HepG2 (cell line): ENCODE data around the gene GKN1. TPM values are rescaled to one million over a fixed set of nuclear protein-coding genes. Genes with fewer than 3 reads are reported as not detected.

Experiments used
- ATAC-seq: fragments of 200-7000 bp; cut with Tn5 transposase; 3 replicates; pipeline ENCODE4 v1.9.1; 2020; ENCODE audit warnings: mild to moderate bottlenecking, moderate library complexity
- BruUV-seq: library from RNA; stranded (reverse); fragments of 400-500 nt; replicated peaks from 2 replicates; lab custom pipeline; 2021; lab: Mats Ljungman, UMichigan
- CTCF ChIA-PET: fragments of 300-600 bp; formaldehyde crosslinking; extraction: SDS; loops from one replicate; lab custom pipeline; 2021; ENCODE audit warnings: low total read pairs, inconsistent platforms, low intra/inter-chr PET ratio; lab: Yijun Ruan, JAX
- POLR2A ChIA-PET: fragments of 350-600 bp; sonication (Branson Sonifier 250); formaldehyde crosslinking; loops from one replicate; lab custom pipeline; 2020; ENCODE audit warnings: antibody characterized with exemption, inconsistent platforms; lab: Yijun Ruan, JAX
- DNase-seq: peaks from one replicate; pipeline ENCODE4 v3.0.0-alpha.2; 2015; ENCODE audit warnings: low spot score
- FAIRE-seq: peaks from 3 replicates; lab custom pipeline; 2011; peaks lifted over from hg19 to GRCh38; lab: Jason Lieb, UNC
- H2AFZ ChIP-seq: one replicate; pipeline ENCODE4 v1.6.1; 2011; ENCODE audit warnings: low read length, inconsistent platforms
- H3K27ac ChIP-seq: fragments of 300-600 bp; 3 replicates; pipeline ENCODE4 v1.8.0; 2011; ENCODE audit warnings: mixed run types, mild to moderate bottlenecking, mixed read lengths, low read length, inconsistent platforms; ENCODE audit not compliant: insufficient read depth; ENCODE audit errors: extremely low read length
- H3K27me3 ChIP-seq, 2 experiments: fragments of 200-600 bp in 1 of 2; 2 replicates in 1 of 2; 3 replicates in 1 of 2; pipeline versions ENCODE4 v1.6.0 to v1.8.0; 2011; ENCODE audit warnings: low read length in 2 of 2, mild to moderate bottlenecking in 2 of 2, moderate library complexity in 2 of 2, inconsistent platforms in 1 of 2; ENCODE audit not compliant: insufficient read depth in 2 of 2, control insufficient read depth in 1 of 2
- H3K36me3 ChIP-seq, 2 experiments: fragments of 200-600 bp in 1 of 2; replicated peaks in 1 of 2; 2 replicates in 1 of 2; 3 replicates in 1 of 2; pipeline versions ENCODE4 v1.5.1 to v1.8.0; 2011; ENCODE audit warnings: low read length in 2 of 2, inconsistent platforms in 1 of 2; ENCODE audit not compliant: insufficient read depth in 2 of 2, control insufficient read depth in 1 of 2
- H3K4me1 ChIP-seq: 2 replicates; pipeline ENCODE4 v1.5.1; 2012; ENCODE audit warnings: low read length, inconsistent platforms; ENCODE audit not compliant: insufficient read depth
- H3K4me2 ChIP-seq: 2 replicates; pipeline ENCODE4 v1.6.0; 2011; ENCODE audit warnings: low read depth, low read length, inconsistent platforms
- H3K4me3 ChIP-seq, 3 experiments: fragments of 200-600 bp in 1 of 3; sonication (generic), shearing (Covaris generic) in 1 of 3; replicated peaks in 1 of 3; 2 replicates each; pipeline ENCODE4 v1.5.1; 2011 to 2016; ENCODE audit warnings: low read length in 3 of 3, inconsistent platforms in 2 of 3, low read depth in 2 of 3, mild to moderate bottlenecking in 2 of 3, control low read depth in 1 of 3, mixed read lengths in 1 of 3; ENCODE audit not compliant: insufficient read depth in 1 of 3
- H3K79me2 ChIP-seq: one replicate; pipeline ENCODE4 v1.6.1; 2011; ENCODE audit warnings: low read length, inconsistent platforms; ENCODE audit not compliant: insufficient read depth
- H3K9ac ChIP-seq: 2 replicates; pipeline ENCODE4 v1.6.0; 2011; ENCODE audit warnings: mild to moderate bottlenecking, low read depth, low read length, inconsistent platforms; ENCODE audit not compliant: insufficient read depth
- H3K9me3 ChIP-seq: 2 replicates; pipeline ENCODE4 v1.5.1; 2012; ENCODE audit warnings: mild to moderate bottlenecking, low read length
- H4K20me1 ChIP-seq: 2 replicates; pipeline ENCODE4 v1.6.0; 2011; ENCODE audit warnings: inconsistent platforms, mild to moderate bottlenecking, low read length, moderate library complexity; ENCODE audit not compliant: insufficient read depth
- ARID5B ChIP-seq: IDR thresholded peaks from 2 replicates; pipeline ENCODE4 v1.4.0; 2020; ENCODE audit warnings: mild to moderate bottlenecking, missing genetic modification reagents
- HDAC2 ChIP-seq: sonication (generic); formaldehyde crosslinking; IDR thresholded peaks from 2 replicates; pipeline ENCODE4 v1.4.0; 2020; ENCODE audit warnings: missing genetic modification reagents
- HOXA9 ChIP-seq: sonication (generic); formaldehyde crosslinking; IDR thresholded peaks from 2 replicates; pipeline ENCODE4 v1.8.1; 2022; ENCODE audit warnings: missing genetic modification reagents, mild to moderate bottlenecking, moderate library complexity, borderline replicate concordance
- PLSCR1 ChIP-seq: sonication (generic); formaldehyde crosslinking; IDR thresholded peaks from 2 replicates; pipeline ENCODE4 v1.5.0; 2020; ENCODE audit warnings: missing genetic modification reagents, mild to moderate bottlenecking, borderline replicate concordance
- RORA ChIP-seq: sonication (generic); formaldehyde crosslinking; IDR thresholded peaks from 2 replicates; pipeline ENCODE4 v1.5.0; 2020; ENCODE audit warnings: mild to moderate bottlenecking, missing genetic modification reagents, moderate library complexity
- SMAD9 ChIP-seq: sonication (generic); formaldehyde crosslinking; IDR thresholded peaks from 2 replicates; pipeline ENCODE4 v1.5.1; 2020; ENCODE audit warnings: mild to moderate bottlenecking, missing genetic modification reagents
- ZNF512 ChIP-seq: sonication (generic); formaldehyde crosslinking; IDR thresholded peaks from 2 replicates; pipeline ENCODE4 v1.4.0; 2020; ENCODE audit warnings: mild to moderate bottlenecking, missing genetic modification reagents
- ZSCAN30 ChIP-seq: sonication (generic); formaldehyde crosslinking; IDR thresholded peaks from 2 replicates; pipeline ENCODE4 v1.5.0; 2020; ENCODE audit warnings: mild to moderate bottlenecking, missing genetic modification reagents
- ZUFSP ChIP-seq: sonication (generic); formaldehyde crosslinking; IDR thresholded peaks from 2 replicates; pipeline ENCODE4 v1.9.0; 2021; ENCODE audit warnings: missing genetic modification reagents, mild to moderate bottlenecking, borderline replicate concordance
- WGBS: methylation state at CpG from one replicate; pipeline ENCODE4 v1.1.6; 2017; ENCODE audit warnings: low lambda C conversion rate; 5-methylcytosine and 5-hydroxymethylcytosine counted together
- in situ Hi-C: cut with HindIII; loops from 2 replicates; pipeline ENCODE4 v1.10.0; 2017; ENCODE audit warnings: low pct_unique_long_range_greater_than_20kb; ENCODE audit not compliant: extremely low pct_ligation_motif_present
- intact Hi-C: fragments of 100-400 bp; cut with micrococcal nuclease; formaldehyde crosslinking; loops from one replicate; pipeline ENCODE4 v1.10.0; 2022; ENCODE audit not compliant: unreplicated experiment
- polyA plus RNA-seq, 8 experiments: library from polyadenylated mRNA; depleted of rRNA in 3 of 8; stranded (reverse) in 7 of 8; unstranded in 1 of 8; fragments of >200 nt; fragmentation: Illumina TruSeq in 4 of 8; extraction: Trizol in 4 of 8; gene quantifications; 2 replicates each; pipeline versions ENCODE4 v1.2.1 to v1.2.3, GENCODE V29; 2011 to 2016; ENCODE audit warnings: low read depth in 4 of 8, missing spikeins in 1 of 8, mixed read lengths in 1 of 8; ENCODE audit not compliant: insufficient read depth in 1 of 8
- total RNA-seq, 5 experiments: library from RNA; depleted of rRNA; stranded (reverse); fragments of >200 nt; fragmentation: Illumina TruSeq; extraction: Trizol; gene quantifications; 2 replicates each; pipeline ENCODE4 v1.2.3, GENCODE V29; 2016; ENCODE audit warnings: low read depth in 1 of 5

The GKN1 gene
- total and polyA plus RNA-seq, 2 of the 13 experiments (the other 11 are each of a cell fraction or from before 2014, with no cell fraction given): not detected

- Histone ChIP-seq H3K4me2 (no peak overlapping the region), H3K36me3 (no peaks in the 10 kb centered on the region), H3K79me2 (no peaks in the 10 kb centered on the region), H3K4me3 (no peak overlapping the region), H2AFZ (no peak overlapping the region), H4K20me1 (no peaks in the 10 kb centered on the region), H3K9me3 (no peaks in the 10 kb centered on the region), H3K27ac (no peak overlapping the region), H3K9ac (no peak overlapping the region), H3K4me1 (peaks cover 13% of the 10 kb centered on the region), H3K27me3 (peaks cover 2 to 30% of the 10 kb centered on the region in 2 experiments; a peak in 3 of 5 replicates)
- ATAC-seq: no peak
- ChIA-PET CTCF (no interaction called here), POLR2A (no interaction called here)
- DNase-seq: no peak
- TF ChIP-seq ZNF512 (CRISPR knock-in tag): no peak
- no peak for TF ChIP-seq HDAC2
- no peak for TF ChIP-seq ARID5B
- TF ChIP-seq ZSCAN30 (CRISPR knock-in tag): no peak
- TF ChIP-seq RORA (CRISPR knock-in tag): no peak
- no peak for TF ChIP-seq PLSCR1
- no peak for TF ChIP-seq HOXA9 (CRISPR knock-in tag)
- no peak for TF ChIP-seq ZUFSP (CRISPR knock-in tag)
- TF ChIP-seq SMAD9 (CRISPR knock-in tag): no peak
- intact Hi-C loops: no loop called here
- in situ Hi-C loops: loop anchor here (10.0 kb wide), 1 partner anchor 356 kb away; no protein-coding TSS in a partner anchor
- WGBS: 2% methylated on average over 1 of the region's 1 CpG
- BruUV-seq: no TSS peak
- no peak for FAIRE-seq
These were observed 25.7 kb upstream of the GKN1 start for GRCh38 chr2:68948710-68949109.
